WTC11 (cell line): ENCODE data around the gene TMEM63B. TPM values are rescaled to one million over a fixed set of nuclear protein-coding genes. Genes with fewer than 3 reads are reported as not detected.
A peak's percentile ranks its signal among the peaks of the same experiment; 100 is the strongest.

Source experiments
- ATAC-seq: fragments of 200-7000 bp; cut with Tn5 transposase; 2 replicates; pipeline ENCODE4 v1.10.0; 2021; ENCODE audit warnings: mild to moderate bottlenecking, moderate library complexity
- CTCF ChIA-PET: fragments of 300-600 bp; sonication (Branson Sonifier 250); formaldehyde crosslinking; loops from one replicate; lab custom pipeline; 2021; ENCODE audit warnings: antibody characterized with exemption; lab: Charles Lee
- POLR2A ChIA-PET: fragments of 350-600 bp; sonication (Branson Sonifier 250); formaldehyde crosslinking; loops from one replicate; lab custom pipeline; 2021; ENCODE audit warnings: antibody characterized with exemption; lab: Charles Lee
- DNase-seq: peaks from one replicate; pipeline ENCODE4 v3.0.0; 2021; ENCODE audit warnings: low spot score
- H3K27ac Mint-ChIP-seq: 2 replicates; pipeline ENCODE4 v1.8.0; 2021; ENCODE audit warnings: mixed read lengths
- H3K27me3 Mint-ChIP-seq: 2 replicates; pipeline ENCODE4 v1.8.0; 2021; ENCODE audit warnings: low read depth, mild to moderate bottlenecking, moderate library complexity, mixed read lengths
- H3K36me3 Mint-ChIP-seq: 2 replicates; pipeline ENCODE4 v1.8.0; 2021; ENCODE audit warnings: mixed read lengths
- H3K4me1 Mint-ChIP-seq: 2 replicates; pipeline ENCODE4 v1.8.0; 2022; ENCODE audit warnings: mixed read lengths
- H3K4me3 Mint-ChIP-seq: 2 replicates; pipeline ENCODE4 v1.8.0; 2021; ENCODE audit warnings: mild to moderate bottlenecking, moderate library complexity, mixed read lengths
- H3K9me3 Mint-ChIP-seq: 2 replicates; pipeline ENCODE4 v1.8.0; 2021; ENCODE audit warnings: mixed read lengths
- ELF4 ChIP-seq: sonication (generic); formaldehyde crosslinking; IDR thresholded peaks from 2 replicates; pipeline ENCODE4 v1.8.1; 2022; ENCODE audit warnings: low read depth, mild to moderate bottlenecking, moderate library complexity, missing genetic modification reagents
- ESRRA ChIP-seq: sonication (generic); formaldehyde crosslinking; IDR thresholded peaks from 2 replicates; pipeline ENCODE4 v1.8.1; 2022; ENCODE audit warnings: mild to moderate bottlenecking, missing genetic modification reagents, borderline replicate concordance
- FOXK1 ChIP-seq: sonication (generic); formaldehyde crosslinking; IDR thresholded peaks from 2 replicates; pipeline ENCODE4 v1.8.0; 2022; ENCODE audit warnings: mild to moderate bottlenecking, moderate library complexity, missing genetic modification reagents
- GABPB1 ChIP-seq: sonication (generic); formaldehyde crosslinking; IDR thresholded peaks from 2 replicates; pipeline ENCODE4 v1.8.1; 2023; ENCODE audit warnings: mild to moderate bottlenecking, missing genetic modification reagents
- JAZF1 ChIP-seq: fragments of 250-450 bp; sonication (Bioruptor Pico); IDR thresholded peaks from 2 replicates; pipeline ENCODE4 v1.9.0; 2021; ENCODE audit warnings: moderate library complexity, mild to moderate bottlenecking, inconsistent platforms
- NFATC4 ChIP-seq: fragments of 250-450 bp; sonication (Bioruptor Pico); IDR thresholded peaks from 2 replicates; pipeline ENCODE4 v1.9.0; 2021; ENCODE audit warnings: mild to moderate bottlenecking
- NFE2L1 ChIP-seq: sonication (generic); formaldehyde crosslinking; IDR thresholded peaks from 2 replicates; pipeline ENCODE4 v1.8.1; 2023; ENCODE audit warnings: missing genetic modification reagents
- NR1H2 ChIP-seq: sonication (generic); formaldehyde crosslinking; IDR thresholded peaks from 2 replicates; pipeline ENCODE4 v1.9.0; 2021; ENCODE audit warnings: mild to moderate bottlenecking, moderate library complexity, missing genetic modification reagents
- PRDM15 ChIP-seq: sonication (generic); formaldehyde crosslinking; IDR thresholded peaks from 2 replicates; pipeline ENCODE4 v1.8.0; 2022; ENCODE audit warnings: missing genetic modification reagents
- PRRX2 ChIP-seq: fragments of 250-450 bp; sonication (Bioruptor Pico); IDR thresholded peaks from 2 replicates; pipeline ENCODE4 v1.8.0; 2021; ENCODE audit warnings: mild to moderate bottlenecking
- RELA ChIP-seq: sonication (generic); formaldehyde crosslinking; IDR thresholded peaks from 2 replicates; pipeline ENCODE4 v1.8.1; 2022; ENCODE audit warnings: missing genetic modification reagents, mild to moderate bottlenecking, borderline replicate concordance
- RORB ChIP-seq: fragments of 250-450 bp; sonication (Bioruptor Pico); IDR thresholded peaks from 2 replicates; pipeline ENCODE4 v1.9.0; 2021; ENCODE audit warnings: mild to moderate bottlenecking
- SP1 ChIP-seq: sonication (generic); formaldehyde crosslinking; conservative IDR thresholded peaks from 2 replicates; pipeline ENCODE4 v1.8.1; 2022; ENCODE audit warnings: missing genetic modification reagents
- TEAD4 ChIP-seq: sonication (generic); formaldehyde crosslinking; IDR thresholded peaks from 2 replicates; pipeline ENCODE4 v1.8.0; 2022; ENCODE audit warnings: mild to moderate bottlenecking, missing genetic modification reagents
- TP53 ChIP-seq: sonication (generic); formaldehyde crosslinking; IDR thresholded peaks from 2 replicates; pipeline ENCODE4 v1.8.1; 2023; ENCODE audit warnings: mild to moderate bottlenecking, missing genetic modification reagents
- USF1 ChIP-seq: sonication (generic); formaldehyde crosslinking; IDR thresholded peaks from 2 replicates; pipeline ENCODE4 v1.8.0; 2022; ENCODE audit warnings: mild to moderate bottlenecking, missing genetic modification reagents
- ZNF121 ChIP-seq: sonication (generic); formaldehyde crosslinking; IDR thresholded peaks from 2 replicates; pipeline ENCODE4 v1.8.0; 2023; ENCODE audit warnings: missing genetic modification reagents
- total RNA-seq: library from RNA; stranded (reverse); gene quantifications from 3 replicates; pipeline ENCODE4 v1.2.3, GENCODE V29; 2021
- TF ChIP-seq, protein P1 (sequence below): sonication (generic); formaldehyde crosslinking; IDR thresholded peaks from 2 replicates; pipeline ENCODE4 v1.8.1; 2023; ENCODE audit warnings: mild to moderate bottlenecking, moderate library complexity, missing genetic modification reagents
- TF ChIP-seq, protein P2 (sequence below): sonication (generic); formaldehyde crosslinking; IDR thresholded peaks from 2 replicates; pipeline ENCODE4 v1.8.1; 2022; ENCODE audit warnings: mild to moderate bottlenecking, moderate library complexity, missing genetic modification reagents
- TF ChIP-seq, protein P3 (sequence below): fragments of 250-450 bp; sonication (Bioruptor Pico); IDR thresholded peaks from 2 replicates; pipeline ENCODE4 v1.9.0; 2021; ENCODE audit warnings: mild to moderate bottlenecking
- TF ChIP-seq, protein P4 (sequence below): sonication (generic); formaldehyde crosslinking; IDR thresholded peaks from 2 replicates; pipeline ENCODE4 v1.8.1; 2023; ENCODE audit warnings: mild to moderate bottlenecking, missing genetic modification reagents
- TF ChIP-seq, protein P5 (sequence below): sonication (generic); formaldehyde crosslinking; IDR thresholded peaks from 2 replicates; pipeline ENCODE4 v1.8.0; 2023; ENCODE audit warnings: missing genetic modification reagents

TMEM63B gene
- total RNA-seq, 1 experiment from 2014 or later, result 72.8 TPM

DNA sequence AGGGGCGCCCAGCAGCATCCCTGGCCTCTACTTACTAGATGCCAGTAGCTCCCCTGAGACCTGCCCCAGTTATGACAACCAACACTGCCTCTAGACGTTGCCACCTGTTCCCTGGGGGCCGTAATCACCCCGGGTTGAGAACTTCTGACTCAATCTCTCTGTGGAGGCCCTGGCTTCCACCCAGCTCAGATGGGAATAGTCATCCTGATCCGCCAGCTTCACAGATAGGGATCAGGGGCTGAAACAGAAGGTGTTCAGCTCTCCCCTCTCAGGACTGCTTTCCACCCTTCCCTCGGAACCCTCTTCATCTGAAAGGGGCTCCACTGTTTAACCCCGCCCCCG is 34.6 kb downstream of the TMEM63B start (continued):
- TF ChIP-seq TEAD4 (CRISPR knock-in tag), result no peak

DNA sequence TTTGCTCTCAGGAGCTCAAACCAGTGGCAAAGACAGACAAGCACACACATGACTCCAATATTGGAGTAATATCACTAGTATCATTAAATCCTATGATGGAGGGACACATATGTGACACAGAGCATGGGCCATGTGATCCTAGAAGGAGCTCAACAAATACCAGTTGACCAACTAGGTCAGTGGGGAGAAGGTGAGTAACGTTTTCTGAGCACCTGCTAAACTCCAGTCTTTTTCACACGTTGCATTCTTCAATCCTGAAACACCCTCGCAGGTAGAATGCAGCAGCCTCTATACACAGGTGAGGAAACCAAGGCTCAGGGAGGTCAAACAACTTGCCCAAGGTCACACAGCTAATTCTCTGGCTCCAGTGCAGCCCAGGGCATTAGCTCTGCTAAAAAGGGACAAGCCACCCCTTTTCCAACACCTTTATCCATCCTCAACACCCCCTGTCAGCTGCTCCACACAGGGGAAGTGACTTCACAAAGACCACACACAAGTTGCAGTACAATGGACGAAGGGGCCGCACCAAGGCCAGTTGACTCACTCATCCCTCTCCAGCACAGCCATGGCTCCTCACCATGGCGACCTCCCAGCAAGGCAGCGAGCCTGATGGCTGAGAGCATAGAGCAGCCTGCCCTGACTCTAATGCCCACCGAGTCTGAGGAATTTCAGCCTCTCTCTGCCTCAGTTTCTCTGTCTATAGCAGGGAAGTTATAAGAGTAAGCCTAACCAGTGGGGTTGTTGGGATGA is 35.7 kb downstream of the TMEM63B start:
- Mint-ChIP-seq H3K4me3 (no peak overlapping the region), H3K36me3 (no peaks in the 10 kb centered on the region), H3K27me3 (no peaks in the 10 kb centered on the region), H3K27ac (no peak overlapping the region), H3K9me3 (no peaks in the 10 kb centered on the region), H3K4me1 (peaks cover 42% of the 10 kb centered on the region)
- no peak for ATAC-seq
- TF ChIP-seq, protein P1, sequence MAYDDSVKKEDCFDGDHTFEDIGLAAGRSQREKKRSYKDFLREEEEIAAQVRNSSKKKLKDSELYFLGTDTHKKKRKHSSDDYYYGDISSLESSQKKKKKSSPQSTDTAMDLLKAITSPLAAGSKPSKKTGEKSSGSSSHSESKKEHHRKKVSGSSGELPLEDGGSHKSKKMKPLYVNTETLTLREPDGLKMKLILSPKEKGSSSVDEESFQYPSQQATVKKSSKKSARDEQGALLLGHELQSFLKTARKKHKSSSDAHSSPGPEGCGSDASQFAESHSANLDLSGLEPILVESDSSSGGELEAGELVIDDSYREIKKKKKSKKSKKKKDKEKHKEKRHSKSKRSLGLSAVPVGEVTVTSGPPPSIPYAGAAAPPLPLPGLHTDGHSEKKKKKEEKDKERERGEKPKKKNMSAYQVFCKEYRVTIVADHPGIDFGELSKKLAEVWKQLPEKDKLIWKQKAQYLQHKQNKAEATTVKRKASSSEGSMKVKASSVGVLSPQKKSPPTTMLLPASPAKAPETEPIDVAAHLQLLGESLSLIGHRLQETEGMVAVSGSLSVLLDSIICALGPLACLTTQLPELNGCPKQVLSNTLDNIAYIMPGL (CRISPR knock-in tag), result no peak
- TF ChIP-seq FOXK1 (no peak), GABPB1 (no peak), ELF4 (CRISPR knock-in tag) (no peak), RELA (CRISPR knock-in tag) (no peak), TP53 (CRISPR knock-in tag) (no peak), PRRX2 (no peak), PRDM15 (CRISPR knock-in tag) (no peak), JAZF1 (CRISPR knock-in tag) (no peak), RORB (no peak), USF1 (CRISPR knock-in tag) (no peak), NR1H2 (CRISPR knock-in tag) (no peak), ESRRA (no peak), TEAD4 (CRISPR knock-in tag) (no peak)
- TF ChIP-seq, protein P2, sequence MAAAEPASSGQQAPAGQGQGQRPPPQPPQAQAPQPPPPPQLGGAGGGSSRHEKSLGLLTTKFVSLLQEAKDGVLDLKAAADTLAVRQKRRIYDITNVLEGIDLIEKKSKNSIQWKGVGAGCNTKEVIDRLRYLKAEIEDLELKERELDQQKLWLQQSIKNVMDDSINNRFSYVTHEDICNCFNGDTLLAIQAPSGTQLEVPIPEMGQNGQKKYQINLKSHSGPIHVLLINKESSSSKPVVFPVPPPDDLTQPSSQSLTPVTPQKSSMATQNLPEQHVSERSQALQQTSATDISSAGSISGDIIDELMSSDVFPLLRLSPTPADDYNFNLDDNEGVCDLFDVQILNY (CRISPR knock-in tag), result no peak
- ChIA-PET POLR2A (interaction anchor here (0.6 kb wide), 1 partner anchor 126 kb away, joined by 4 read pairs; no protein-coding TSS in a partner anchor), CTCF (interaction anchor here (1.0 to 4.6 kb wide), 3 partner anchors 10 to 72 kb away, joined by 3 to 22 read pairs (median 3); no protein-coding TSS in a partner anchor)
- no peak for DNase-seq

GRCh38 chr6:44166116-44166515 is 38.8 kb downstream of the TMEM63B start:
- H3K4me3 Mint-ChIP-seq, result no peak overlapping the region; the same call in 1 of the 2 replicates
- peaks cover 8% of the 10 kb centered on the region for H3K9me3 Mint-ChIP-seq
- H3K27me3 Mint-ChIP-seq, result peaks cover 5% of the 10 kb centered on the region; the same call in 1 of the 2 replicates
- POLR2A ChIA-PET, result no interaction called here
- CTCF ChIA-PET, result interaction anchor here (0.9 to 2.0 kb wide), 5 partner anchors 9 to 90 kb away, joined by 3 to 8 read pairs (median 4); no protein-coding TSS in a partner anchor
- H3K4me1 Mint-ChIP-seq, result peaks cover 42% of the 10 kb centered on the region
- H3K36me3 Mint-ChIP-seq, result peaks cover 4% of the 10 kb centered on the region; the same call in 1 of the 2 replicates
- no peak for DNase-seq
- peak; percentile 9; the same call in 1 of the 2 replicates for ATAC-seq
- peak overlapping the region; percentile 84 for H3K27ac Mint-ChIP-seq
- TF ChIP-seq, protein P3, sequence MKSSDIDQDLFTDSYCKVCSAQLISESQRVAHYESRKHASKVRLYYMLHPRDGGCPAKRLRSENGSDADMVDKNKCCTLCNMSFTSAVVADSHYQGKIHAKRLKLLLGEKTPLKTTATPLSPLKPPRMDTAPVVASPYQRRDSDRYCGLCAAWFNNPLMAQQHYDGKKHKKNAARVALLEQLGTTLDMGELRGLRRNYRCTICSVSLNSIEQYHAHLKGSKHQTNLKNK, result no peak
- TF ChIP-seq, protein P4, sequence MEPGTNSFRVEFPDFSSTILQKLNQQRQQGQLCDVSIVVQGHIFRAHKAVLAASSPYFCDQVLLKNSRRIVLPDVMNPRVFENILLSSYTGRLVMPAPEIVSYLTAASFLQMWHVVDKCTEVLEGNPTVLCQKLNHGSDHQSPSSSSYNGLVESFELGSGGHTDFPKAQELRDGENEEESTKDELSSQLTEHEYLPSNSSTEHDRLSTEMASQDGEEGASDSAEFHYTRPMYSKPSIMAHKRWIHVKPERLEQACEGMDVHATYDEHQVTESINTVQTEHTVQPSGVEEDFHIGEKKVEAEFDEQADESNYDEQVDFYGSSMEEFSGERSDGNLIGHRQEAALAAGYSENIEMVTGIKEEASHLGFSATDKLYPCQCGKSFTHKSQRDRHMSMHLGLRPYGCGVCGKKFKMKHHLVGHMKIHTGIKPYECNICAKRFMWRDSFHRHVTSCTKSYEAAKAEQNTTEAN, result no peak
- TF ChIP-seq, protein P5, sequence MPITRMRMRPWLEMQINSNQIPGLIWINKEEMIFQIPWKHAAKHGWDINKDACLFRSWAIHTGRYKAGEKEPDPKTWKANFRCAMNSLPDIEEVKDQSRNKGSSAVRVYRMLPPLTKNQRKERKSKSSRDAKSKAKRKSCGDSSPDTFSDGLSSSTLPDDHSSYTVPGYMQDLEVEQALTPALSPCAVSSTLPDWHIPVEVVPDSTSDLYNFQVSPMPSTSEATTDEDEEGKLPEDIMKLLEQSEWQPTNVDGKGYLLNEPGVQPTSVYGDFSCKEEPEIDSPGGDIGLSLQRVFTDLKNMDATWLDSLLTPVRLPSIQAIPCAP (CRISPR knock-in tag), result no peak
- TF ChIP-seq NFE2L1 (no peak), SP1 (CRISPR knock-in tag) (no peak), NFATC4 (CRISPR knock-in tag) (no peak), ZNF121 (CRISPR knock-in tag) (no peak)
